GM21717 (cell line): ENCODE data around the gene ALKAL2.

ENCODE experiments used
- ATAC-seq: cut with Tn5 transposase; IDR thresholded peaks from one replicate; pipeline ENCODE4 v1.9.1; 2021; ENCODE audit warnings: mild to moderate bottlenecking, moderate library complexity; ENCODE audit not compliant: unreplicated experiment

The ALKAL2 gene

GRCh38 chr2:248724-249123 lies 39.2 kb downstream of the ALKAL2 start:
- ATAC-seq: no peak

GRCh38 chr2:246489-247144 lies 41.3 kb downstream of the ALKAL2 start:
- ATAC-seq: no peak

- no peak for ATAC-seq
Observed at GRCh38 chr2:244547-244946, 43.3 kb downstream of the ALKAL2 start.

GRCh38 chr2:238869-239268 lies 49.0 kb downstream of the ALKAL2 start:
- no peak for ATAC-seq

- no peak for ATAC-seq
Observed at GRCh38 chr2:238431-238830, 49.5 kb downstream of the ALKAL2 start.

GRCh38 chr2:237878-238277 lies 50.0 kb downstream of the ALKAL2 start:
- ATAC-seq: no peak

- no peak for ATAC-seq
Observed at GRCh38 chr2:236993-237539, 50.8 kb downstream of the ALKAL2 start.

- no peak for ATAC-seq
Observed at GRCh38 chr2:234421-234820, 53.5 kb downstream of the ALKAL2 start.

GRCh38 chr2:233030-233429 lies 54.9 kb downstream of the ALKAL2 start:
- no peak for ATAC-seq

GRCh38 chr2:231521-232185 lies 56.2 kb downstream of the ALKAL2 start:
- no peak for ATAC-seq
